ENCODE data around the gene VRK1.

VRK1 gene

DNA sequence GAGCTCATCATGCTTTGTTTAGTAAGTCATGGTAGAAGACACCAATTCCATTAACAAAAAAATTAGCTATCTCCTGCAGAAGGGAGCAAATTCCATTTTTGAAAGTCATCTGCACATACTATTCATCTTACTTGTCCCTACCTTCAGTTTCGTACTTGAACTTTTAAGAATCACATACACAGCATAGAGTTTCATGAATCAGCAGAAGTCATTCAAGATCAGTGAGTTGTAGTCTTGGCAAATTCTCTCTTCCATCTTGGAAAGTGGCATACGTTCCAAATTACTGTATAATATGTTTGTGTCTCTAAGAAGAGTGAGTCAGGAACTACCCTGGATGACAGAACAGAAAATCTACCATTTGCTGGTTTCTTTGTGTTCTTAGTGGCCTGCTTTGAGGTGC, 14.1 kb downstream of the VRK1 start:
- H3K9ac ChIP-seq (ENCODE audit: low read length): no peak overlapping the region
- no peaks in the 10 kb centered on the region for H3K36me3 ChIP-seq (ENCODE audit: control insufficient read depth, insufficient read depth, low read length)
- no peak overlapping the region for H3K4me3 ChIP-seq (ENCODE audit: low read length)
- no peaks in the 10 kb centered on the region for H3K9me3 ChIP-seq (ENCODE audit: control insufficient read depth, low read length)
- no peaks in the 10 kb centered on the region for H3K4me1 ChIP-seq (ENCODE audit: control insufficient read depth, insufficient read depth, low read length)
- H3K27me3 ChIP-seq (ENCODE audit: control insufficient read depth, insufficient read depth, low read length): no peaks in the 10 kb centered on the region

DNA sequence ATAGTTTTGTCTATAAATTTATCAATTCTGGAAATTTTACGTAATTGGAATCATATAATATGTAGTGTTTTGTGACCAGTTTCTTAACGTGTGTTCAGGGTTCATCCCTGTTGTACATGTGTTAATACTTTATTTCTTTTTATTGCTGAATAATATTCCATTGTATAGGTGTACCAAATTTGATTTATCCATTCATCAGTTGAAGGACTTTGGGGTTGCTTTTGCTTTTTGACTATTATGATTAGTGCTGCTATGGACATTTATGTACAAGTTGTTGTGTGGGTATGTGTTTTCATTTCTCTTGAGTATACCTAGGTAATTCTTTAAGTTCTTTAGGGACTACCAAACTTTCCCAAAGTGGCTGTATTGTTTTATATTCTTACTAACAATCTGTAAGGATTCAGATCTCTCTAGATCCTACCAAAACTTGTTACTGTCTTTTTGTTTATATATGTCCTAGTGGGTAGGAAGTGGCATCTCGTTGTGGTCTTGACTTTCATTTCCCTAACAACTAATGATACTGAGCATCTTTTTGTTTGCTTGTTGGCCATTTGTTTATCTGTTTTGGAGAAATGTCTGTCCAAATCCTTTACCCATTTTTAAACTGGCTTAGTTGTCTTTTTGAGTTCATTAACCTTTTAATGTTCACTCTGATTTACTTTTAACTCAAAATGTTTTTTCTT, 14.9 kb downstream of the VRK1 start:
- no peaks in the 10 kb centered on the region for H3K4me1 ChIP-seq (ENCODE audit: control insufficient read depth, insufficient read depth, low read length)
- H3K4me3 ChIP-seq (ENCODE audit: low read length): no peak overlapping the region
- no peaks in the 10 kb centered on the region for H3K36me3 ChIP-seq (ENCODE audit: control insufficient read depth, insufficient read depth, low read length)
- no peak overlapping the region for H3K9ac ChIP-seq (ENCODE audit: low read length)
- no peaks in the 10 kb centered on the region for H3K27me3 ChIP-seq (ENCODE audit: control insufficient read depth, insufficient read depth, low read length)
- H3K9me3 ChIP-seq (ENCODE audit: control insufficient read depth, low read length): no peaks in the 10 kb centered on the region

DNA sequence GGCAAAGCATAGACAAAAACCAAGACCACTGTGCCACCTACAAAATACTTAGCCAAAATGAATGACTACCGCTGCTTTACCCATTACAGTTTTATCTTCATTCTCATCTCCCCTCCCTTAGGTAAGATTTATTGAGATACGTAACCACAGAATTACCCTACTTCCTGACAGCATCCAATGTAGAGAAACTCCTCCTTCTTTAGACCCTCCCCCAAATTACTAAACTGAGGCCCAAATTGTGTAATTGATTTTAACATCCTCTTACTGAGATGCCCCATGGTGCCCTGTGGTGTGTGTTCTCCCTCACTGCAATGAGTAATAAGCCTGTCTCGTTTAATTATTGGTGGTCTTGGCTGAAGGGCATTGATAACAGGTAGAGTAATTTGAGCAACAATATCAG, 19.1 kb downstream of the VRK1 start:
- Histone ChIP-seq H3K36me3 (ENCODE audit: control insufficient read depth, insufficient read depth, low read length) (no peaks in the 10 kb centered on the region), H3K4me3 (ENCODE audit: low read length) (no peak overlapping the region), H3K4me1 (ENCODE audit: control insufficient read depth, insufficient read depth, low read length) (no peaks in the 10 kb centered on the region), H3K27me3 (ENCODE audit: control insufficient read depth, insufficient read depth, low read length) (no peaks in the 10 kb centered on the region), H3K9me3 (ENCODE audit: control insufficient read depth, low read length) (no peaks in the 10 kb centered on the region), H3K9ac (ENCODE audit: low read length) (no peak overlapping the region)

DNA sequence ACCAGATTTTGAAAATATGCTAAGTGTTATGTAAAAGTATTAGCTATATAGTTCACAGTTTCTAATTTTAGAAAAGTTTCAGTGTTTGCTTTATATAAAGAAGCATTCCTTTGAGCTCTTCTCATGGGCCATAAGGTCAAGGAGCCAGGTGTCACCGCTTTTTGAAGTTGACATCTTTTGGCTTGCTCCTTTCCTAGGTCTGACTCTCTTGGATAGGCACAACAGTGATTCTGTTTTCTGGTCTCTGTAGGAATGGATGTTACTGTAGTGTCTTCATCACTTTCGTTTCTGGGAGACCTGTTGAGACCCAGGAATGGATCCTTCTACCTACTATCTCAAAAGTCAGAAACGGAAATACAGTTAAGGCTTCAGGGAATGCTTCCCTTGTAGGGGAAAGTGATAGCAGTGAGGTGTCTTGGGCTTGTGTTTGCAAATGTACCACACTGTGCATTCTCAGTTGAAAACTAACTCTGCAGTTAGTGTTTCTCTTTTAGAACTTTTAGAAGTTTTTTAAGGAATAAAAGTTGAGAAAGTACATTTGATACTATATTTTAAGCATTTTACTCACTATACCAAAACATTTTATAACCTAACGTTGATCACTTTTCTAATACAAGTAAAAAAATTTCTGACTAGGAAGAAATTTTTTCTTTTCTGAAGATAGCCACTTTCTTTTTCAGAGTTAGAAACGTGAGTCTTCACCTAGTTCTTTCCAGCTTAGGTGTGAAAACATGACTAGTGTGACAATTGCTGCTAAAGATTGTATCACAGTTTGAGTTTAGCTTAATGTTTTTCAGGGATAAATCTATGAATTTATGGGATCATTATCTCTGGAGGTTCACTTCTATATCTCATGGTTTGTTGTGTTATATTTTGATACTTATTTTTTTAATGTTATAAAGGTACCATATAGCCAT, 20.8 kb downstream of the VRK1 start:
- no peaks in the 10 kb centered on the region for H3K4me1 ChIP-seq (ENCODE audit: control insufficient read depth, insufficient read depth, low read length)
- no peak overlapping the region for H3K4me3 ChIP-seq (ENCODE audit: low read length)
- no peaks in the 10 kb centered on the region for H3K9me3 ChIP-seq (ENCODE audit: control insufficient read depth, low read length)
- no peaks in the 10 kb centered on the region for H3K27me3 ChIP-seq (ENCODE audit: control insufficient read depth, insufficient read depth, low read length)
- no peak overlapping the region for H3K9ac ChIP-seq (ENCODE audit: low read length)
- no peaks in the 10 kb centered on the region for H3K36me3 ChIP-seq (ENCODE audit: control insufficient read depth, insufficient read depth, low read length)

DNA sequence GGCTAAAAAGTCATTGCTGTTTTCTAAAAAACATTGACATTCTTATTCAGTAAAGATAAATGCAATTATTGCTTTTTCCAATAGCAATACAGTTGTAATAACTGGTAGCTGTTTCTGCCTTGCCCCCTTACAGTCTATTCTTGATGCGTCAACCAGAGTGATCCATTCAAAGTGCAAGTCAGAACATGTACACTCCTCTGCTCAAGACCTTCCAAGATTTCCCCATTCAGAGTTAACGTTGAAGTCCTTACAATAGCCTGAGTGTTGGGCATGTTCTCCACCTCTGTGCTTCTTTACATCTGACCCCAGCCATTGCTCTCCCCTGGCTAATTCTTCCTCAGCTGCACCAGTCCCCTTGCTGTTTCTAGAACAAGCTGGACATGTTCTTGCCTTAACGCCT, 24.3 kb downstream of the VRK1 start:
- Histone ChIP-seq H3K4me1 (ENCODE audit: control insufficient read depth, insufficient read depth, low read length) (no peaks in the 10 kb centered on the region), H3K4me3 (ENCODE audit: low read length) (no peak overlapping the region), H3K9me3 (ENCODE audit: control insufficient read depth, low read length) (no peaks in the 10 kb centered on the region), H3K36me3 (ENCODE audit: control insufficient read depth, insufficient read depth, low read length) (no peaks in the 10 kb centered on the region), H3K27me3 (ENCODE audit: control insufficient read depth, insufficient read depth, low read length) (no peaks in the 10 kb centered on the region), H3K9ac (ENCODE audit: low read length) (no peak overlapping the region)

DNA sequence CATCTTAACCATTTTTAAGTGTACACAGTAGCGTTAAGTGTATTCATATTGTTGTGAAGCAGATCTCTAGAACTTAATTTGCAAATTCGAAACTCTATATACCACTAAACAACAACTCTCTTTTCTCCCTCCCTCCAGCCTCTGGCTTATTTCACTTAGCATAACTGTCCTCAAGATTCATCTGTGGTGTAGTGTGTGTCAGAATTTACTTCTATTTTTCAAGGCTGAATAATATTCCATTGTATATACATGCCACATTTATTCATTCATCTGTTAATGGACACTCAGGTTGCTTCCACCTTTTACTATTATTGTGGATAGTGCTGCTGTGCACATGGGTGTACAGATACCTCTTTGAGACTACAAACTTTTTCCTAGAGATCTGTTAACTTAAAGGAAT, 26.5 kb downstream of the VRK1 start:
- H3K4me3 ChIP-seq (ENCODE audit: low read length): no peak overlapping the region
- H3K27me3 ChIP-seq (ENCODE audit: control insufficient read depth, insufficient read depth, low read length): no peaks in the 10 kb centered on the region
- H3K4me1 ChIP-seq (ENCODE audit: control insufficient read depth, insufficient read depth, low read length): peaks cover 6% of the 10 kb centered on the region
- H3K9ac ChIP-seq (ENCODE audit: low read length): no peak overlapping the region
- H3K9me3 ChIP-seq (ENCODE audit: control insufficient read depth, low read length): no peaks in the 10 kb centered on the region
- H3K36me3 ChIP-seq (ENCODE audit: control insufficient read depth, insufficient read depth, low read length): no peaks in the 10 kb centered on the region

DNA sequence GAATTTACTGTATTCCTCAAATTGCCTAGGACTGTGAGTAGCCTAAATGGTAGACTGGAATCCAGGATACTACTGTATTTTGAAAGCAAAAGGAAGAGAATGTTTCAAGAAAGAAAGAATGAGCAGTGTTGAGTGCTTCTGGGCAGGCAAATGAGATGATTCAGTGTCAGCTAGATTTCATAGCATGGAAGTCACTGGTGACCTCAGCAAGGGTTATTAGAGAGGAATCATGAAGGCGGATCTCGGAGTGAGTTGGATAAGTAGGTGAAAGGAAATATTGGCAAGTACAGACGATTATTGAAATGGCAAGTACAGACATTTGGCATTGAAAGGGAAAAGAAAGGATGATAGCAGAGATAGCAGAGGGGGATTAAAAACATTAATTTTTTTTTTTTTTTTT, 27.1 kb downstream of the VRK1 start:
- H3K4me3 ChIP-seq (ENCODE audit: low read length): no peak overlapping the region
- no peaks in the 10 kb centered on the region for H3K27me3 ChIP-seq (ENCODE audit: control insufficient read depth, insufficient read depth, low read length)
- no peaks in the 10 kb centered on the region for H3K36me3 ChIP-seq (ENCODE audit: control insufficient read depth, insufficient read depth, low read length)
- no peak overlapping the region for H3K9ac ChIP-seq (ENCODE audit: low read length)
- H3K9me3 ChIP-seq (ENCODE audit: control insufficient read depth, low read length): no peaks in the 10 kb centered on the region
- peaks cover 6% of the 10 kb centered on the region for H3K4me1 ChIP-seq (ENCODE audit: control insufficient read depth, insufficient read depth, low read length)

DNA sequence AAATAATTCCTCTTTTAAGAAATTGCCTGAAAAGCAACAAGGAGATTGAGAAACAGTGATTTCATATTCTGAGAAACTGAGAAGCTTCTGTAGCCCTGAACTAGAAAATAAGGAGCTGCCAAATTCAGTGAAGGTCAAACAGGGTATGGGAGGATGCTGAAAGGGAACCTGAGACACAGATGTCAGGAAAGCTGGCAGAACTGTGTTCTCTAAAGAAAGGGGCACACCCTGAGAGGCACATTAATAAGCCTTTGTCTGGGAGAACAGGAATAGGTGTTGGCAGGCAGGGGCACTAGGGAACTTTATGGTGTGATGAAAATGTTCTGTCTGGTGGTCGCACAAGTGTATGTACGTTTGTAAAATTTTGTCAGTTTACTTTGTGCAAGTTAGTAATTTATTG, 29.6 kb downstream of the VRK1 start:
- no peaks in the 10 kb centered on the region for H3K9me3 ChIP-seq (ENCODE audit: control insufficient read depth, low read length)
- no peaks in the 10 kb centered on the region for H3K36me3 ChIP-seq (ENCODE audit: control insufficient read depth, insufficient read depth, low read length)
- no peak overlapping the region for H3K4me3 ChIP-seq (ENCODE audit: low read length)
- peaks cover 6% of the 10 kb centered on the region for H3K4me1 ChIP-seq (ENCODE audit: control insufficient read depth, insufficient read depth, low read length)
- no peak overlapping the region for H3K9ac ChIP-seq (ENCODE audit: low read length)
- no peaks in the 10 kb centered on the region for H3K27me3 ChIP-seq (ENCODE audit: control insufficient read depth, insufficient read depth, low read length)

DNA sequence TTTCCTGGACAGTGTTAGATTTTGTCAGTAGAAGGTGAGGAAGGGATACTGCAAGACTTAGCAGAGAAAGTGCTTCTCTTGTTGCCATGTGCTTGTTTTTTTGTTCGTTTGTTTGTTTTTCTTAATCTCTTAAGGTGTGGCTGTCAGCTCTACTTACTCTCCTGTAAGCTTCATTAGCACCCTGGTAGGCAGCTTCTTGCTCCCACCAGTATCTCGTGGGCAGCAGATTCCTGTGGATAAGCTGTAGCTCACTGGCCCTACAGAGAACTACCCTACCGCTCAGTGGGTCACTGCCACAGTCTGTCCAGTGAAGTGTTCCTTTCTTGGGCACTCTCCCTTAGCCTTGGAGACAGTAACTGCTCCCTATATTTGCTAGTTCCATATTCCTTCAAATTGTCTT, 30.1 kb downstream of the VRK1 start:
- Histone ChIP-seq H3K9ac (ENCODE audit: low read length) (no peak overlapping the region), H3K4me1 (ENCODE audit: control insufficient read depth, insufficient read depth, low read length) (peaks cover 6% of the 10 kb centered on the region), H3K36me3 (ENCODE audit: control insufficient read depth, insufficient read depth, low read length) (no peaks in the 10 kb centered on the region), H3K4me3 (ENCODE audit: low read length) (no peak overlapping the region), H3K9me3 (ENCODE audit: control insufficient read depth, low read length) (no peaks in the 10 kb centered on the region), H3K27me3 (ENCODE audit: control insufficient read depth, insufficient read depth, low read length) (no peaks in the 10 kb centered on the region)

DNA sequence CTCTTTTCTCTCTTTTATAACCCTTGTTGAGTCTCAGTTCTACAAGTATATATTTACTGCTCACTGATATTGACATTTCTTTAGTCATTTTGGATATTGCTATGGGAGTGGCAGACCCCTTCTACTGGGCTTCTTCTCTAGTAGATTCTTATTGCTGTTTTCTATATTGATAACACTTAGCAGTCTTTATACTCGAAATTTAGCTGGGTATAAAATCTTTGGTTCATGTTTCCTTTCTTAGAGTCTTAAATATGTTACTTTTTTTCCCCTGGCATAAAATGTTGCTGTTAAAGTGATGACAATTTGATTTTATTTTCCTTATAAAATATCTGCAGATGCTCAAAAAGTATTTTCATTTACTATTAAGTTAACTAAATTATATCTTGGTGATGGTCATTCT, 32.6 kb downstream of the VRK1 start:
- Histone ChIP-seq H3K4me3 (ENCODE audit: low read length) (no peak overlapping the region), H3K27me3 (ENCODE audit: control insufficient read depth, insufficient read depth, low read length) (no peaks in the 10 kb centered on the region), H3K36me3 (ENCODE audit: control insufficient read depth, insufficient read depth, low read length) (no peaks in the 10 kb centered on the region), H3K9me3 (ENCODE audit: control insufficient read depth, low read length) (no peaks in the 10 kb centered on the region), H3K4me1 (ENCODE audit: control insufficient read depth, insufficient read depth, low read length) (peaks cover 6% of the 10 kb centered on the region), H3K9ac (ENCODE audit: low read length) (no peak overlapping the region)

DNA sequence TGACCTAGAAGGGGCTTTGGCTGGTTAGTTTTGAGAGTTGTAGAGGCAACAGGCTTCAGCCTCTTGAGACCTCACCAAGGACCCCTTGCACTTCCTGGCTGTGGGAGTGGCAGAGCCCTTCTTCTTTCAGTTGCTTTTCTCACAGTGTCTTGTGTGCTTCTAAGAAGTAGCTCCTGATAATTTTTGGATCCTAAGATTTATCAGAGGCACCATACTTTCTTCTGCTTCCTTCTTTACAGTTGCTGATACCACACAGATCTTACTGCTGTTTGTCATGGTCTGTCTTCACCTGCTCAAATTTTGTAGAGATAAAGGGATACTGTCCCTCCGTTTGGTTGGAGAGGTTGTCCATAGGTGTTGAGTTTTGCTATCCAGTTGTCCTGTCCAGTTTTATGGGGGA, 33.8 kb downstream of the VRK1 start:
- H3K36me3 ChIP-seq (ENCODE audit: control insufficient read depth, insufficient read depth, low read length): no peaks in the 10 kb centered on the region
- no peaks in the 10 kb centered on the region for H3K27me3 ChIP-seq (ENCODE audit: control insufficient read depth, insufficient read depth, low read length)
- peaks cover 6% of the 10 kb centered on the region for H3K4me1 ChIP-seq (ENCODE audit: control insufficient read depth, insufficient read depth, low read length)
- H3K9me3 ChIP-seq (ENCODE audit: control insufficient read depth, low read length): no peaks in the 10 kb centered on the region
- no peak overlapping the region for H3K4me3 ChIP-seq (ENCODE audit: low read length)
- no peak overlapping the region for H3K9ac ChIP-seq (ENCODE audit: low read length)

DNA sequence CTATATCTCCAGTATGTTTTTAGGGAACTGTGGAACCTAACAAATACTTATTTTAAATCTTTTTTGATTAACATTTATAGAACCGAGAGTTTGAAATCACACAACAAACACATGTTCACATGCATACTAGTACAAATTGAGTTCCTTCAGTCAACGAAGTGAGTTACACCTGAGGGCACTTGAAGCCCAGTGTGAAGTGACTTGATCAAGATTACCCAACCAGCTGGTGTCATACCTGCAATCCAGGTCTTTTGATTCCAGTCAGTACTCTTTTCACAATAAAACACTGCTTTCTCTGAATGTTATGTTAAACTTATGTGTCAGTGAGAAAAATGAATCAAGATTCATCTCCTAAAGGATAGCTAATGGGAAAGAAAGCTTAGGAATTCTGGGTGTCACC, 35.2 kb downstream of the VRK1 start:
- Histone ChIP-seq H3K4me3 (ENCODE audit: low read length) (no peak overlapping the region), H3K9me3 (ENCODE audit: control insufficient read depth, low read length) (no peaks in the 10 kb centered on the region), H3K9ac (ENCODE audit: low read length) (no peak overlapping the region), H3K4me1 (ENCODE audit: control insufficient read depth, insufficient read depth, low read length) (peaks cover 1% of the 10 kb centered on the region), H3K27me3 (ENCODE audit: control insufficient read depth, insufficient read depth, low read length) (no peaks in the 10 kb centered on the region), H3K36me3 (ENCODE audit: control insufficient read depth, insufficient read depth, low read length) (no peaks in the 10 kb centered on the region)
